ENCODE measurements around the gene ANO10. TPM values are rescaled to one million over a fixed set of nuclear protein-coding genes. Genes with fewer than 3 reads are reported as not detected.

Gene ANO10
- total RNA-seq, 1 experiment from 2014 or later, result 26.6 TPM

DNA sequence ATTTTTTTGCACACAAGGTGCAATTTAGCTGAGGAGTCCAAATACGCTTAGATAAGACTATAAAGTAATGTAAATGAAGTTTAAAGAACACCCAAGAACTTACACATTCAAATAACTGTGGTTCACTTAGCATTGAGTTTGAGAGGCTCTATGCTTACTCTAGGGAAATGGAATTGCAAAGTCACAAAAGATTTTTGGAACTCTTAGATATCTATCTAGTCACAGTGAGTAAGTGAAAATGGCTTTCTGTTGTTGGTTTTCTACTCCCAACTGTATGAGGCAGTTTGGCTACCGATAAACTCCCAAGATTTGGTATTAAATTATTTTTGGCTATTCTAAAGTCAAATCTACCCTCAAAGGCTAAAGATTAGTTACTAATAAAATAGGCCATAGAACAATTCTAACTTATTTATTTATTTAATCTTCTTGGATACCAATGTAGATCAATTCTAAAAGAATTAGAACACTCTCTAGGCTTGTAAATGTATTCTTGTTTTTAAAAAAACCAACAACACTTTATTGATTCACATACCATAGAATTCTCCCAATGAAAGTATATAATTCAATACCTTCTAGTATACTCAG is 170.0 kb downstream of the ANO10 start:
- intact Hi-C loops (cut with micrococcal nuclease; ENCODE audit: unreplicated experiment) (no loop called here), in situ Hi-C loops (cut with HindIII; ENCODE audit: low pct_unique_long_range_greater_than_20kb, low sequenced_read_pairs) (no loop called here)
- Histone ChIP-seq H3K9me3 (ENCODE audit: control insufficient read depth, insufficient read depth, low read depth, low read length) (no peaks in the 10 kb centered on the region), H3K4me1 (ENCODE audit: control insufficient read depth, insufficient read depth, low read length) (no peaks in the 10 kb centered on the region), H3K4me3 (ENCODE audit: low read depth in 2 of 2, low read length in 2 of 2) (no peak overlapping the region), H3K27ac (ENCODE audit: low read length) (no peak overlapping the region), H3K27me3 (ENCODE audit: control insufficient read depth, insufficient read depth, low read length) (no peaks in the 10 kb centered on the region), H3K36me3 (ENCODE audit: control insufficient read depth, insufficient read depth, low read length) (no peaks in the 10 kb centered on the region)
- POLR2A ChIA-PET, result no interaction called here
- DNase-seq (ENCODE audit: low read depth, low spot score) (no peak), ATAC-seq (no peak)
- TF ChIP-seq POLR2AphosphoS5 (IDR thresholded peaks at IDR 0.05; ENCODE audit: low read depth, low read length), result no peak
- TF ChIP-seq, protein P1, sequence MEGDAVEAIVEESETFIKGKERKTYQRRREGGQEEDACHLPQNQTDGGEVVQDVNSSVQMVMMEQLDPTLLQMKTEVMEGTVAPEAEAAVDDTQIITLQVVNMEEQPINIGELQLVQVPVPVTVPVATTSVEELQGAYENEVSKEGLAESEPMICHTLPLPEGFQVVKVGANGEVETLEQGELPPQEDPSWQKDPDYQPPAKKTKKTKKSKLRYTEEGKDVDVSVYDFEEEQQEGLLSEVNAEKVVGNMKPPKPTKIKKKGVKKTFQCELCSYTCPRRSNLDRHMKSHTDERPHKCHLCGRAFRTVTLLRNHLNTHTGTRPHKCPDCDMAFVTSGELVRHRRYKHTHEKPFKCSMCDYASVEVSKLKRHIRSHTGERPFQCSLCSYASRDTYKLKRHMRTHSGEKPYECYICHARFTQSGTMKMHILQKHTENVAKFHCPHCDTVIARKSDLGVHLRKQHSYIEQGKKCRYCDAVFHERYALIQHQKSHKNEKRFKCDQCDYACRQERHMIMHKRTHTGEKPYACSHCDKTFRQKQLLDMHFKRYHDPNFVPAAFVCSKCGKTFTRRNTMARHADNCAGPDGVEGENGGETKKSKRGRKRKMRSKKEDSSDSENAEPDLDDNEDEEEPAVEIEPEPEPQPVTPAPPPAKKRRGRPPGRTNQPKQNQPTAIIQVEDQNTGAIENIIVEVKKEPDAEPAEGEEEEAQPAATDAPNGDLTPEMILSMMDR (IDR thresholded peaks at IDR 0.05), result no peak
- TF ChIP-seq SIN3A (IDR thresholded peaks at IDR 0.05; ENCODE audit: borderline replicate concordance, insufficient read depth, low read depth, low read length), result no peak
- TF ChIP-seq, protein P2, sequence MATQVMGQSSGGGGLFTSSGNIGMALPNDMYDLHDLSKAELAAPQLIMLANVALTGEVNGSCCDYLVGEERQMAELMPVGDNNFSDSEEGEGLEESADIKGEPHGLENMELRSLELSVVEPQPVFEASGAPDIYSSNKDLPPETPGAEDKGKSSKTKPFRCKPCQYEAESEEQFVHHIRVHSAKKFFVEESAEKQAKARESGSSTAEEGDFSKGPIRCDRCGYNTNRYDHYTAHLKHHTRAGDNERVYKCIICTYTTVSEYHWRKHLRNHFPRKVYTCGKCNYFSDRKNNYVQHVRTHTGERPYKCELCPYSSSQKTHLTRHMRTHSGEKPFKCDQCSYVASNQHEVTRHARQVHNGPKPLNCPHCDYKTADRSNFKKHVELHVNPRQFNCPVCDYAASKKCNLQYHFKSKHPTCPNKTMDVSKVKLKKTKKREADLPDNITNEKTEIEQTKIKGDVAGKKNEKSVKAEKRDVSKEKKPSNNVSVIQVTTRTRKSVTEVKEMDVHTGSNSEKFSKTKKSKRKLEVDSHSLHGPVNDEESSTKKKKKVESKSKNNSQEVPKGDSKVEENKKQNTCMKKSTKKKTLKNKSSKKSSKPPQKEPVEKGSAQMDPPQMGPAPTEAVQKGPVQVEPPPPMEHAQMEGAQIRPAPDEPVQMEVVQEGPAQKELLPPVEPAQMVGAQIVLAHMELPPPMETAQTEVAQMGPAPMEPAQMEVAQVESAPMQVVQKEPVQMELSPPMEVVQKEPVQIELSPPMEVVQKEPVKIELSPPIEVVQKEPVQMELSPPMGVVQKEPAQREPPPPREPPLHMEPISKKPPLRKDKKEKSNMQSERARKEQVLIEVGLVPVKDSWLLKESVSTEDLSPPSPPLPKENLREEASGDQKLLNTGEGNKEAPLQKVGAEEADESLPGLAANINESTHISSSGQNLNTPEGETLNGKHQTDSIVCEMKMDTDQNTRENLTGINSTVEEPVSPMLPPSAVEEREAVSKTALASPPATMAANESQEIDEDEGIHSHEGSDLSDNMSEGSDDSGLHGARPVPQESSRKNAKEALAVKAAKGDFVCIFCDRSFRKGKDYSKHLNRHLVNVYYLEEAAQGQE (IDR thresholded peaks at IDR 0.05; ENCODE audit: insufficient read depth in 1 of 2, low read depth in 2 of 2, low read length in 1 of 2), result no peak
- TF ChIP-seq TCF7L2 (IDR thresholded peaks at IDR 0.05; ENCODE audit: low read depth, low read length), result no peak
- no TSS peak for BruUV-seq (replicated peaks)
- CTCF ChIA-PET, result no interaction called here

DNA sequence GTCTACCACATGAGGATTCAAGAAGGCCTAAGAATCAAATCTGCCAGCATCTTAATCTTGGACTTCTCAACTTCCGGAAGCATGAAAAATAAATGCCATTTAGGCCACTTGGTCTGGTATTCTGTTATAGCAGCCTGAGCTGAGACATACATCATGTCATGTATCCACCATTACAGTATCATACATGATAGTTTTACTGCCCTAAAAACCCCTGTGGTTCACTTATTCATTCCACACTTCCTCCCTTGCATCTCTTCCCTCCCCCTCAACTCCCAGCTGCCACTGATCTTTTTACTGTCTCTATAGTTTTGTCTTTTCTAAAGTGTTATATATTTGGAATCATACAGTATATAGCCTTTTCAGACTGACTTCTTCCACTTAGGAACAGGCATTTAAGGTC is 173.7 kb downstream of the ANO10 start:
- Histone ChIP-seq H3K4me1 (ENCODE audit: control insufficient read depth, insufficient read depth, low read length) (no peaks in the 10 kb centered on the region), H3K4me3 (ENCODE audit: low read depth in 2 of 2, low read length in 2 of 2) (no peak overlapping the region), H3K36me3 (ENCODE audit: control insufficient read depth, insufficient read depth, low read length) (no peaks in the 10 kb centered on the region), H3K9me3 (ENCODE audit: control insufficient read depth, insufficient read depth, low read depth, low read length) (no peaks in the 10 kb centered on the region), H3K27ac (ENCODE audit: low read length) (no peak overlapping the region), H3K27me3 (ENCODE audit: control insufficient read depth, insufficient read depth, low read length) (no peaks in the 10 kb centered on the region)
- intact Hi-C loops (cut with micrococcal nuclease; ENCODE audit: unreplicated experiment) (no loop called here), in situ Hi-C loops (cut with HindIII; ENCODE audit: low pct_unique_long_range_greater_than_20kb, low sequenced_read_pairs) (no loop called here)
- CTCF ChIA-PET, result no interaction called here
- no TSS peak for BruUV-seq (replicated peaks)
- no peak for DNase-seq (ENCODE audit: low read depth, low spot score)
- POLR2A ChIA-PET, result no interaction called here
- TF ChIP-seq, protein P1 (IDR thresholded peaks at IDR 0.05), result no peak
- no peak for ATAC-seq

Data from Panc1 (cell line).